ENCODE data around the gene ZNF862. TPM values are rescaled to one million over a fixed set of nuclear protein-coding genes. Genes with fewer than 3 reads are reported as not detected.
A peak's percentile ranks its signal among the peaks of the same experiment; 100 is the strongest.

Gene ZNF862
- total and polyA plus RNA-seq, 7 donors = 1.4 to 7.8 (median 5.3) TPM

- intact Hi-C loops (cut with DNase I) = no loop called here
- Histone ChIP-seq H3K4me3 (no peak overlapping the region), H3K27me3 (ENCODE audit: insufficient read depth in 3 of 3, low read length in 2 of 3) (no peaks in the 10 kb centered on the region), H3K9me3 (no peaks in the 10 kb centered on the region), H3K27ac (no peak overlapping the region), H3K4me1 (peaks cover 15% of the 10 kb centered on the region), H3K36me3 (ENCODE audit: insufficient read depth in 1 of 2, low read depth in 1 of 2) (peaks cover 0 to 39% of the 10 kb centered on the region in 2 donors)
- no peak for ATAC-seq
- WGBS, 3 donors = 66 to 71% (median 69%) methylated on average over 16 of the region's 16 CpGs
- peak in 1 of 2 donors; percentile 26 for DNase-seq
- no peak for TF ChIP-seq CTCF (IDR thresholded peaks at IDR 0.05)
Observed at GRCh38 chr7:149855361-149856305, 17.5 kb downstream of the ZNF862 start.

GRCh38 chr7:149856583-149856982, 18.4 kb downstream of the ZNF862 start:
- no peaks in the 10 kb centered on the region for H3K9me3 ChIP-seq
- no peaks in the 10 kb centered on the region for H3K27me3 ChIP-seq (ENCODE audit: insufficient read depth in 3 of 3, low read length in 2 of 3)
- no peak for TF ChIP-seq CTCF (IDR thresholded peaks at IDR 0.05)
- H3K4me3 ChIP-seq = no peak overlapping the region
- intact Hi-C loops (cut with DNase I) = no loop called here
- DNase-seq (no peak), ATAC-seq (no peak)
- WGBS, 3 donors = 79 to 90% (median 86%) methylated on average over 8 of the region's 8 CpGs
- peaks cover 15% of the 10 kb centered on the region for H3K4me1 ChIP-seq
- peaks cover 0 to 45% of the 10 kb centered on the region in 2 donors for H3K36me3 ChIP-seq (ENCODE audit: insufficient read depth in 1 of 2, low read depth in 1 of 2)
- H3K27ac ChIP-seq = no peak overlapping the region

- Histone ChIP-seq H3K9me3 (no peaks in the 10 kb centered on the region), H3K27ac (no peak overlapping the region), H3K36me3 (ENCODE audit: insufficient read depth in 1 of 2, low read depth in 1 of 2) (peaks cover 0 to 61% of the 10 kb centered on the region in 2 donors), H3K4me1 (peaks cover 13% of the 10 kb centered on the region), H3K4me3 (no peak overlapping the region), H3K27me3 (ENCODE audit: insufficient read depth in 3 of 3, low read length in 2 of 3) (no peaks in the 10 kb centered on the region)
- intact Hi-C loops (cut with DNase I) = no loop called here
- WGBS, 3 donors = 68 to 90% (median 73%) methylated on average over 6 of the region's 6 CpGs
- DNase-seq (no peak), ATAC-seq (no peak)
- no peak for TF ChIP-seq CTCF (IDR thresholded peaks at IDR 0.05)
Observed at GRCh38 chr7:149859369-149859768, 21.2 kb downstream of the ZNF862 start.

GRCh38 chr7:149859876-149860275, 21.7 kb downstream of the ZNF862 start:
- H3K27ac ChIP-seq = no peak overlapping the region
- no peak overlapping the region for H3K4me3 ChIP-seq
- intact Hi-C loops (cut with DNase I) = no loop called here
- 85 to 95% (median 92%) methylated on average over 4 of the region's 4 CpGs for WGBS, 3 donors
- ATAC-seq (no peak), DNase-seq (no peak)
- TF ChIP-seq CTCF (IDR thresholded peaks at IDR 0.05) = no peak
- H3K4me1 ChIP-seq = peaks cover 8% of the 10 kb centered on the region
- H3K27me3 ChIP-seq (ENCODE audit: insufficient read depth in 3 of 3, low read length in 2 of 3) = no peaks in the 10 kb centered on the region
- no peaks in the 10 kb centered on the region for H3K9me3 ChIP-seq
- H3K36me3 ChIP-seq (ENCODE audit: insufficient read depth in 1 of 2, low read depth in 1 of 2) = peaks cover 0 to 66% of the 10 kb centered on the region in 2 donors

Data from psoas muscle (tissue), 8 donors.